Measurements from ENCODE around the gene SVIL. TPM values are rescaled to one million over a fixed set of nuclear protein-coding genes. Genes with fewer than 3 reads are reported as not detected.
"Not testable (repeated sequence)": the region's sequence is repeated elsewhere in the genome, so short reads cannot be mapped to it uniquely, and the experiment has no call there.

Gene SVIL
- total RNA-seq, 2 donors from 2014 or later = 349 to 483 TPM

DNA sequence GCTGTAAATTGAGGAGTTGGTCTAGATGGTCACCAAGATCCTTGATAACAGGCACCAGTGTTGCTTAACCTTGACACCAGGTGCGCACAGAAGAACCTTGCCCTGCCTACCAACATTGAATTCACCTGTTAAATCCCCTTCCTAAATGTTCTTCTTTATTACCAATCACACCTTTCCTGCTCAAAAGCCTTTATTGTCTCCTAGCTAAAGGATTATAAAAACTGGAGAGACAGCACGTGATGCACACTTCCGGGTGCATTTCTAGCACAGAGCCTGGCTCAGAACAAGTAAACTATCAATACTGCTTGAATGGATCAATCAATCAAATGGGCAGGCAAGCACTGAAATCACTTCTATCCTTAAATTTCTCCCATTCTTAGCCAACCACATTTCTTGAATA, 56.3 kb downstream of the SVIL start:
- H3K36me3 ChIP-seq = peaks cover 8% of the 10 kb centered on the region
- ATAC-seq (ENCODE audit: insufficient number of reproducible peaks, low FRiP score, low read depth) (no peak), DNase-seq (ENCODE audit: low spot score) (no peak)
- H3K4me1 ChIP-seq (ENCODE audit: control insufficient read depth in 1 of 2, low read depth in 2 of 2) = peaks cover 14 to 52% of the 10 kb centered on the region in 2 donors
- H3K27me3 ChIP-seq (replicated peaks; ENCODE audit: insufficient read depth) = no peaks in the 10 kb centered on the region
- no peak overlapping the region for H3K27ac ChIP-seq
- no peaks in the 10 kb centered on the region for H3K9me3 ChIP-seq
- H3K4me3 ChIP-seq = no peak overlapping the region
- TF ChIP-seq, protein P1, sequence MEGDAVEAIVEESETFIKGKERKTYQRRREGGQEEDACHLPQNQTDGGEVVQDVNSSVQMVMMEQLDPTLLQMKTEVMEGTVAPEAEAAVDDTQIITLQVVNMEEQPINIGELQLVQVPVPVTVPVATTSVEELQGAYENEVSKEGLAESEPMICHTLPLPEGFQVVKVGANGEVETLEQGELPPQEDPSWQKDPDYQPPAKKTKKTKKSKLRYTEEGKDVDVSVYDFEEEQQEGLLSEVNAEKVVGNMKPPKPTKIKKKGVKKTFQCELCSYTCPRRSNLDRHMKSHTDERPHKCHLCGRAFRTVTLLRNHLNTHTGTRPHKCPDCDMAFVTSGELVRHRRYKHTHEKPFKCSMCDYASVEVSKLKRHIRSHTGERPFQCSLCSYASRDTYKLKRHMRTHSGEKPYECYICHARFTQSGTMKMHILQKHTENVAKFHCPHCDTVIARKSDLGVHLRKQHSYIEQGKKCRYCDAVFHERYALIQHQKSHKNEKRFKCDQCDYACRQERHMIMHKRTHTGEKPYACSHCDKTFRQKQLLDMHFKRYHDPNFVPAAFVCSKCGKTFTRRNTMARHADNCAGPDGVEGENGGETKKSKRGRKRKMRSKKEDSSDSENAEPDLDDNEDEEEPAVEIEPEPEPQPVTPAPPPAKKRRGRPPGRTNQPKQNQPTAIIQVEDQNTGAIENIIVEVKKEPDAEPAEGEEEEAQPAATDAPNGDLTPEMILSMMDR (IDR thresholded peaks at IDR 0.05) = no peak

- no peaks in the 10 kb centered on the region for H3K9me3 ChIP-seq
- no peak overlapping the region for H3K4me3 ChIP-seq
- TF ChIP-seq, protein P1 (IDR thresholded peaks at IDR 0.05) = no peak
- no peaks in the 10 kb centered on the region for H3K27me3 ChIP-seq (replicated peaks; ENCODE audit: insufficient read depth)
- peak overlapping the region in 1 of 2 donors; percentile 40 for H3K27ac ChIP-seq
- peaks cover 8% of the 10 kb centered on the region for H3K36me3 ChIP-seq
- H3K4me1 ChIP-seq (ENCODE audit: control insufficient read depth in 1 of 2, low read depth in 2 of 2) = peaks cover 7 to 38% of the 10 kb centered on the region in 2 donors
- no peak for DNase-seq (ENCODE audit: low spot score)
- no peak for ATAC-seq (ENCODE audit: insufficient number of reproducible peaks, low FRiP score, low read depth)
These were observed 58.1 kb downstream of the SVIL start for GRCh38 chr10:29576681-29577080.

DNA sequence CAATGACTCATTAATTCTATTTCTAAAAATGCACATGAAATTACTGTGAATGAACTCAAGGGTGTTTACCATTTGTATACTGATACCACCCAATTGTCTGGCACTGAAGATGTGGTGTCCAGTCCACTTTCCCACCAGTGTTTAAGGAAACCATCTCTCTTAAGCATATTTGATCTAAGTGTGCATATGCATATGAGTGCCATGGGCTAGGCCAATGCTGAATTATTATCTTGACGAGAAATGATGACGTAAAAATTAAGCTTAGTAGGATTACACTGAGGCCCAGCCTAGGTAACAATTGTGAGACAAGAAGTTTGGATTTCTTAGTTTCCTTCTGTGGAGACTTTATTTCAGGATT, 59.7 kb downstream of the SVIL start:
- ATAC-seq (ENCODE audit: insufficient number of reproducible peaks, low FRiP score, low read depth) = no peak

GRCh38 chr10:29574212-29575097, 60.3 kb downstream of the SVIL start:
- not testable (repeated sequence) for H3K9me3 ChIP-seq; DNase-seq (ENCODE audit: low spot score); ATAC-seq (ENCODE audit: insufficient number of reproducible peaks, low FRiP score, low read depth); H3K4me3 ChIP-seq; H3K27me3 ChIP-seq (replicated peaks; ENCODE audit: insufficient read depth); H3K36me3 ChIP-seq
- H3K4me1 ChIP-seq (ENCODE audit: control insufficient read depth in 1 of 2, low read depth in 2 of 2) = peaks cover 17 to 40% of the 10 kb centered on the region in 2 donors
- peak overlapping the region in 1 of 2 donors; percentile 5 for H3K27ac ChIP-seq

More for the DNA sequence above, 59.7 kb downstream of the SVIL start:
- peaks cover 8% of the 10 kb centered on the region for H3K36me3 ChIP-seq
- H3K27ac ChIP-seq = peak overlapping the region in 1 of 2 donors; percentile 5
- TF ChIP-seq, protein P1 (IDR thresholded peaks at IDR 0.05) = no peak
- H3K4me1 ChIP-seq (ENCODE audit: control insufficient read depth in 1 of 2, low read depth in 2 of 2) = peaks cover 11 to 38% of the 10 kb centered on the region in 2 donors
- no peaks in the 10 kb centered on the region for H3K9me3 ChIP-seq
- DNase-seq (ENCODE audit: low spot score) = no peak
- H3K27me3 ChIP-seq (replicated peaks; ENCODE audit: insufficient read depth) = no peaks in the 10 kb centered on the region
- H3K4me3 ChIP-seq = no peak overlapping the region

- Histone ChIP-seq H3K4me1 (ENCODE audit: control insufficient read depth in 1 of 2, low read depth in 2 of 2) (peaks cover 16 to 62% of the 10 kb centered on the region in 2 donors), H3K27ac (peak overlapping the region in 1 of 2 donors; percentile 28)
- not testable (repeated sequence) for H3K4me3 ChIP-seq; ATAC-seq (ENCODE audit: insufficient number of reproducible peaks, low FRiP score, low read depth); DNase-seq (ENCODE audit: low spot score); H3K27me3 ChIP-seq (replicated peaks; ENCODE audit: insufficient read depth); H3K36me3 ChIP-seq; H3K9me3 ChIP-seq
These were observed 64.5 kb downstream of the SVIL start for GRCh38 chr10:29570248-29570647.

DNA sequence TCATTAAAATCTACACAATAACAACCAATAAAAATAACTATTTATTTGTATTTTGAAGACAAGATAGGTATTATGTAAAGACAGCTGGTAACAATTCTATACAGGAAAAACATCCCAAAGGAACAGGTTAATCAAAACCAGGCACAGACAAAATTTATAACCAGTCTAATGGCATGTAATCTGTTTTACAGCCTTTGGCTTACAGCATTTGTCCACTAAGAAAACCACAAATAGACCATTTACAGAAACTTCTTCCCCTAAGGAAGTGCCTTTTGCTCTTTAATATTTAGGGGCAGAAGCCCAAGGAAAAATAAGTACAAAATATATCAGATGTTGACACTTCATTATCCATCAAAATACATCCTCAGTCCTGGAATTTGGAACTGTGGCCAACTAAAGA, 65.0 kb downstream of the SVIL start:
- Histone ChIP-seq H3K27me3 (replicated peaks; ENCODE audit: insufficient read depth) (no peaks in the 10 kb centered on the region), H3K4me3 (no peak overlapping the region), H3K36me3 (peaks cover 4% of the 10 kb centered on the region), H3K9me3 (no peaks in the 10 kb centered on the region), H3K27ac (peak overlapping the region in 1 of 2 donors; percentile 28), H3K4me1 (ENCODE audit: control insufficient read depth in 1 of 2, low read depth in 2 of 2) (peaks cover 16 to 59% of the 10 kb centered on the region in 2 donors)
- ATAC-seq (ENCODE audit: insufficient number of reproducible peaks, low FRiP score, low read depth) (no peak), DNase-seq (ENCODE audit: low spot score) (no peak)
- TF ChIP-seq, protein P1 (IDR thresholded peaks at IDR 0.05) = no peak

All from thoracic aorta (tissue), 2 donors.